ENCODE measurements around the gene NPEPL1.

DNA sequence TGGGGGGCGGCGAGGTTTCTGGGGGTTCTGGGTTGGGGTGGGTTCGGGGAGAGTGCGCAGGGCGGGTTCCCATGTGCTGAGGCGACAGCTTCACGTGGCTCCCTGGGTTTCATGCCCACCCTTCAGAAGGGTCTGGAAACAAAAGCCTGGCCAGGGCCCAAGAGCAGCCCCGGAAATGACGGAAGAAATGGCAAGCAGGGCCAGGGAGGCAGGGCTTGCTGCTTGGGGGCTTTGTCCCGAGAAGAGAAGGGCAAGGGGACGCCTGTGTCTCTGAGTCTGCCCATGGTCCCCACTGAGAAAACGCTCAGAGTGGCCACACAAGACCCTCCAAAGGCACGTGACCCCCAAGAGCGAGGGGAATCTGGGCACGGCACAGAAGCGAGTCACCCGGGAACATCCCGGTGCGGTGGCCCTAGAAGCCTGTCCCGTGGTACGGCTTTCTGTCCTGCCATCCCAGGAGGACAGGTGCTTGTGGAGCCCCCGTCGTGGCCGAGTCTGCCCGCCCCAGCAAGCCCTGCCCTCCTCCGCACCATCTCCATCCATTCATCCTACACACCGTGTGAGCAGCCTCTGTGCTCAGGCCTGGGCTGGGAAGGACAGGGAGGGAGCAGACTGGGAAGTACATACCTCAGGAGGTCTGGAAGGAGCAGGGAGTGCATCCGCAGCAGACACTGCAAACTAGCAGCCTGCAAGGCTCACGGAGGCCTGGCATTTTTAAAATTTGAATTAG lies 9.0 kb downstream of the NPEPL1 start:
- no peak for TF ChIP-seq CTCF (IDR thresholded peaks at IDR 0.05)
- TF ChIP-seq POLR2A (IDR thresholded peaks at IDR 0.05), result no peak
- no peak for TF ChIP-seq EP300 (IDR thresholded peaks at IDR 0.05)
- no peak for TF ChIP-seq POLR2AphosphoS5 (IDR thresholded peaks at IDR 0.05)
